Measurements from ENCODE around the gene SLC7A6. TPM values are rescaled to one million over a fixed set of nuclear protein-coding genes. Genes with fewer than 3 reads are reported as not detected.
A peak's percentile ranks its signal among the peaks of the same experiment; 100 is the strongest.

SLC7A6 gene
- total RNA-seq, 4 donors from 2014 or later: 73.1 to 116 (median 85.7) TPM

GRCh38 chr16:68343137-68343536 lies 78.8 kb downstream of the SLC7A6 start:
- Histone ChIP-seq H3K27ac (no peak overlapping the region), H3K9me3 (no peaks in the 10 kb centered on the region), H3K27me3 (no peaks in the 10 kb centered on the region), H3K36me3 (peaks cover 0 to 1% of the 10 kb centered on the region in 2 donors), H3K4me3 (replicated peaks in 1 of 3) (no peak overlapping the region), H3K4me1 (peaks cover 53 to 56% of the 10 kb centered on the region in 2 donors)
- intact Hi-C loops (cut with DNase I): no loop called here
- WGBS, 2 donors: 96 to 97% methylated on average over 7 of the region's 7 CpGs
- TF ChIP-seq POLR2A (IDR thresholded peaks at IDR 0.05): no peak
- TF ChIP-seq, protein P1, sequence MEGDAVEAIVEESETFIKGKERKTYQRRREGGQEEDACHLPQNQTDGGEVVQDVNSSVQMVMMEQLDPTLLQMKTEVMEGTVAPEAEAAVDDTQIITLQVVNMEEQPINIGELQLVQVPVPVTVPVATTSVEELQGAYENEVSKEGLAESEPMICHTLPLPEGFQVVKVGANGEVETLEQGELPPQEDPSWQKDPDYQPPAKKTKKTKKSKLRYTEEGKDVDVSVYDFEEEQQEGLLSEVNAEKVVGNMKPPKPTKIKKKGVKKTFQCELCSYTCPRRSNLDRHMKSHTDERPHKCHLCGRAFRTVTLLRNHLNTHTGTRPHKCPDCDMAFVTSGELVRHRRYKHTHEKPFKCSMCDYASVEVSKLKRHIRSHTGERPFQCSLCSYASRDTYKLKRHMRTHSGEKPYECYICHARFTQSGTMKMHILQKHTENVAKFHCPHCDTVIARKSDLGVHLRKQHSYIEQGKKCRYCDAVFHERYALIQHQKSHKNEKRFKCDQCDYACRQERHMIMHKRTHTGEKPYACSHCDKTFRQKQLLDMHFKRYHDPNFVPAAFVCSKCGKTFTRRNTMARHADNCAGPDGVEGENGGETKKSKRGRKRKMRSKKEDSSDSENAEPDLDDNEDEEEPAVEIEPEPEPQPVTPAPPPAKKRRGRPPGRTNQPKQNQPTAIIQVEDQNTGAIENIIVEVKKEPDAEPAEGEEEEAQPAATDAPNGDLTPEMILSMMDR (IDR thresholded peaks at IDR 0.05): no peak
- no peak for DNase-seq

- H3K36me3 ChIP-seq: peaks cover 5 to 12% of the 10 kb centered on the region in 2 donors
These were observed 79.9 kb downstream of the SLC7A6 start for GRCh38 chr16:68344252-68344651.

GRCh38 chr16:68345351-68345810 lies 81.1 kb downstream of the SLC7A6 start:
- no peak for TF ChIP-seq POLR2A (IDR thresholded peaks at IDR 0.05)
- TF ChIP-seq, protein P1 (IDR thresholded peaks at IDR 0.05): no peak
- Histone ChIP-seq H3K9me3 (no peaks in the 10 kb centered on the region), H3K36me3 (peaks cover 8 to 15% of the 10 kb centered on the region in 2 donors), H3K4me1 (peaks cover 43 to 48% of the 10 kb centered on the region in 2 donors), H3K4me3 (replicated peaks in 1 of 3) (no peak overlapping the region), H3K27ac (peak overlapping the region in 2 of 3 donors; percentile 41 to 50), H3K27me3 (no peaks in the 10 kb centered on the region)
- intact Hi-C loops (cut with DNase I): no loop called here
- DNase-seq: no peak
- WGBS, 2 donors: 71 to 73% methylated on average over 11 of the region's 11 CpGs

More at GRCh38 chr16:68344252-68344651, 79.9 kb downstream of the SLC7A6 start:
- Histone ChIP-seq H3K27ac (no peak overlapping the region), H3K9me3 (no peaks in the 10 kb centered on the region), H3K27me3 (no peaks in the 10 kb centered on the region), H3K4me3 (replicated peaks in 1 of 3) (no peak overlapping the region), H3K4me1 (peaks cover 43 to 49% of the 10 kb centered on the region in 2 donors)
- TF ChIP-seq, protein P1 (IDR thresholded peaks at IDR 0.05): no peak
- TF ChIP-seq POLR2A (IDR thresholded peaks at IDR 0.05): no peak
- intact Hi-C loops (cut with DNase I): no loop called here
- no peak for DNase-seq
- WGBS, 2 donors: 76 to 87% methylated on average over 11 of the region's 11 CpGs

GRCh38 chr16:68345958-68346635 lies 81.8 kb downstream of the SLC7A6 start:
- H3K36me3 ChIP-seq: peaks cover 8 to 18% of the 10 kb centered on the region in 2 donors
- intact Hi-C loops (cut with DNase I): no loop called here

More at GRCh38 chr16:68345958-68346635, 81.8 kb downstream of the SLC7A6 start:
- Histone ChIP-seq H3K4me3 (replicated peaks in 1 of 3) (no peak overlapping the region), H3K27ac (peak overlapping the region; percentile 42 to 73 (median 50)), H3K27me3 (no peaks in the 10 kb centered on the region), H3K4me1 (peaks cover 43 to 45% of the 10 kb centered on the region in 2 donors), H3K9me3 (no peaks in the 10 kb centered on the region)
- no peak for TF ChIP-seq POLR2A (IDR thresholded peaks at IDR 0.05)
- TF ChIP-seq, protein P1 (IDR thresholded peaks at IDR 0.05): peak in 5 of 6 experiments; percentile 14 to 40 (median 32)
- peak; percentile 87 to 90 for DNase-seq
- 53 to 54% methylated on average over 14 to 16 of the region's 16 CpGs for WGBS, 2 donors

All from thyroid gland (tissue), 4 donors.